CD4-positive, alpha-beta memory T cell (primary cell): ENCODE results near the gene FERMT3. TPM values are rescaled to one million over a fixed set of nuclear protein-coding genes. Genes with fewer than 3 reads are reported as not detected.

ENCODE experiments used
- CTCF ChIA-PET: fragments of 350-600 bp; sonication (Branson Sonifier 250); formaldehyde crosslinking; loops from one replicate; lab custom pipeline; 2021; ENCODE audit warnings: inconsistent platforms; ENCODE audit not compliant: partially characterized antibody; lab: Charles Lee
- POLR2A ChIA-PET: fragments of 350-600 bp; sonication (Branson Sonifier 250); formaldehyde crosslinking; loops from one replicate; lab custom pipeline; 2021; ENCODE audit not compliant: partially characterized antibody; lab: Charles Lee
- DNase-seq, 5 donors: peaks; one replicate each; pipeline versions ENCODE4 v3.0.0 to v3.0.0-alpha.2; 2020 to 2022; ENCODE audit warnings: mixed read lengths in 1 of 5
- H3K27ac ChIP-seq: one replicate; pipeline ENCODE4 v1.7.0; 2013; ENCODE audit warnings: low read depth, low read length
- H3K27me3 ChIP-seq: 2 replicates; pipeline ENCODE4 v1.7.0; 2013; ENCODE audit warnings: mild to moderate bottlenecking, low read length, moderate library complexity; ENCODE audit not compliant: insufficient read depth
- H3K36me3 ChIP-seq: 2 replicates; pipeline ENCODE4 v1.7.0; 2013; ENCODE audit warnings: mild to moderate bottlenecking, low read length, moderate library complexity; ENCODE audit not compliant: insufficient read depth
- H3K4me1 ChIP-seq: 2 replicates; pipeline ENCODE4 v1.7.0; 2013; ENCODE audit warnings: mild to moderate bottlenecking, low read length, moderate library complexity; ENCODE audit not compliant: insufficient read depth
- H3K4me3 ChIP-seq, 2 donors: one replicate each; pipeline ENCODE4 v1.7.0; 2013; ENCODE audit warnings: low read length in 2 of 2, mild to moderate bottlenecking in 1 of 2
- H3K9me3 ChIP-seq, 2 donors: one replicate each; pipeline ENCODE4 v1.7.0; 2013; ENCODE audit warnings: low read length in 2 of 2, control low read depth in 1 of 2; ENCODE audit not compliant: control insufficient read depth in 1 of 2
- H3K27ac Mint-ChIP-seq, 7 donors: one replicate each; pipeline ENCODE4 v1.8.0; 2020 to 2021; ENCODE audit warnings: mixed read lengths in 7 of 7, mild to moderate bottlenecking in 6 of 7, inconsistent platforms in 3 of 7, moderate library complexity in 3 of 7
- H3K27me3 Mint-ChIP-seq, 2 donors: one replicate each; pipeline ENCODE4 v1.8.0; 2020 to 2021; ENCODE audit warnings: mixed read lengths in 2 of 2
- H3K36me3 Mint-ChIP-seq, 2 donors: one replicate each; pipeline ENCODE4 v1.8.0; 2020 to 2021; ENCODE audit warnings: mixed read lengths in 2 of 2, inconsistent platforms in 1 of 2, mild to moderate bottlenecking in 1 of 2
- H3K4me1 Mint-ChIP-seq, 4 donors: one replicate each; pipeline ENCODE4 v1.8.0; 2020 to 2021; ENCODE audit warnings: mixed read lengths in 4 of 4, mild to moderate bottlenecking in 1 of 4
- H3K4me3 Mint-ChIP-seq, 8 donors: one replicate each; pipeline ENCODE4 v1.8.0; 2020 to 2021; ENCODE audit warnings: mixed read lengths in 8 of 8, mild to moderate bottlenecking in 7 of 8, moderate library complexity in 6 of 8, inconsistent platforms in 3 of 8
- H3K9me3 Mint-ChIP-seq, 8 donors: one replicate each; pipeline ENCODE4 v1.8.0; 2020 to 2021; ENCODE audit warnings: mixed read lengths in 8 of 8, mild to moderate bottlenecking in 5 of 8, inconsistent platforms in 3 of 8, moderate library complexity in 1 of 8
- intact Hi-C: fragments of 100-400 bp; cut with micrococcal nuclease; formaldehyde crosslinking; loops from one replicate; pipeline ENCODE4 v1.15.1; 2023
- polyA plus RNA-seq, 2 donors: library from polyadenylated mRNA; unstranded; fragments of 300-500 nt; fragmentation: Illumina TruSeq; gene quantifications; one replicate each; pipeline ENCODE4 v1.2.3, GENCODE V29; 2021
- total RNA-seq, 2 experiments: library from RNA; stranded (reverse); gene quantifications; one replicate each; pipeline ENCODE4 v1.2.3, GENCODE V29; 2021

The FERMT3 gene
- total and polyA plus RNA-seq, 4 experiments from 2014 or later, result 149 to 202 (median 175) TPM

DNA sequence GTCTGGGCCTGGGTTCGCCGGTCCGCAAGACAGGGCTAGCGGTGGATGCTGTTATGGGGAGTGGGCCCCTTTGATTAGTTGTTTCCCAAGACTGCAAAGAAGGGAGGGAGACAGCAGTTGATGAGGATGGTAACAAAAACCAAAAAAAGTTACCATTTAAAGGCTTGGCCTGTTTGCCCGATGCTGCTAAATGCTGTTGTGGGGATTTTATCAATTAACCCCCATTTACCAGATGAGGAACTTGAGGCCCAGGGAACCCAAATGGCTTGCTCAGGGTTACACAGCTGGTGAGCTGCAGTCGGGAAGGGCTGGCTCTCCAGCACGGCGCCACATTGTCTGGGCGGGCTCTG, 16.1 kb downstream of the FERMT3 start:
- CTCF ChIA-PET, result interaction anchor here (2.3 to 18.8 kb wide), 3 partner anchors 16 to 80 kb away, joined by 7 to 207 read pairs (median 45); partner anchors contain the start of genes CATSPERZ, ESRRA and FERMT3
- POLR2A ChIA-PET, result interaction anchor here (1.1 to 38.9 kb wide), 4 partner anchors 13 to 82 kb away, joined by 3 to 937 read pairs (median 110); partner anchors contain the start of genes ESRRA, FERMT3, FKBP2 and PPP1R14B
- no peak for DNase-seq
- Histone ChIP-seq H3K4me1 (peaks cover 23% of the 10 kb centered on the region), H3K27me3 (no peaks in the 10 kb centered on the region), H3K9me3 (no peaks in the 10 kb centered on the region), H3K36me3 (peaks cover 42% of the 10 kb centered on the region), H3K4me3 (no peak overlapping the region), H3K27ac (no peak overlapping the region)
- no peak overlapping the region for H3K27ac Mint-ChIP-seq
- H3K4me1 Mint-ChIP-seq, result peaks cover 10 to 28% (median 15%) of the 10 kb centered on the region in 4 donors
- H3K36me3 Mint-ChIP-seq, result peaks cover 5 to 26% of the 10 kb centered on the region in 2 donors
- no peaks in the 10 kb centered on the region for H3K27me3 Mint-ChIP-seq
- H3K4me3 Mint-ChIP-seq, result no peak overlapping the region
- no peaks in the 10 kb centered on the region for H3K9me3 Mint-ChIP-seq
- intact Hi-C loops, result no loop called here

DNA sequence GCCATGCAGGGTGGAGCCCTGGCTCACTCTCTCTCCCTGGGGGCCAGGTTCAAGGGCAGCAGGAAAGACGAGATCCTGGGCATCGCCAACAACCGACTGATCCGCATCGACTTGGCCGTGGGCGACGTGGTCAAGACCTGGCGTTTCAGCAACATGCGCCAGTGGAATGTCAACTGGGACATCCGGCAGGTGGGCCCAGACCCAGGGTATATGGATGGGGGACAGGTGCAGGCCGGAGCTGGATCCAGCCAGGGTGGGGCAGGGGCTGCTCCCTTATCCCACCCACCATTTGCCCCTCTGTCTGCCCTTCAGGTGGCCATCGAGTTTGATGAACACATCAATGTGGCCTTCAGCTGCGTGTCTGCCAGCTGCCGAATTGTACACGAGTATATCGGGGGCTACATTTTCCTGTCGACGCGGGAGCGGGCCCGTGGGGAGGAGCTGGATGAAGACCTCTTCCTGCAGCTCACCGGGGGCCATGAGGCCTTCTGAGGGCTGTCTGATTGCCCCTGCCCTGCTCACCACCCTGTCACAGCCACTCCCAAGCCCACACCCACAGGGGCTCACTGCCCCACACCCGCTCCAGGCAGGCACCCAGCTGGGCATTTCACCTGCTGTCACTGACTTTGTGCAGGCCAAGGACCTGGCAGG, 16.6 kb downstream of the FERMT3 start:
- POLR2A ChIA-PET, result interaction anchor here (0.6 to 38.9 kb wide), 8 partner anchors 14 to 522 kb away, joined by 3 to 937 read pairs (median 16); partner anchors contain the start of genes BAD, ESRRA, FERMT3 and FKBP2

DNA sequence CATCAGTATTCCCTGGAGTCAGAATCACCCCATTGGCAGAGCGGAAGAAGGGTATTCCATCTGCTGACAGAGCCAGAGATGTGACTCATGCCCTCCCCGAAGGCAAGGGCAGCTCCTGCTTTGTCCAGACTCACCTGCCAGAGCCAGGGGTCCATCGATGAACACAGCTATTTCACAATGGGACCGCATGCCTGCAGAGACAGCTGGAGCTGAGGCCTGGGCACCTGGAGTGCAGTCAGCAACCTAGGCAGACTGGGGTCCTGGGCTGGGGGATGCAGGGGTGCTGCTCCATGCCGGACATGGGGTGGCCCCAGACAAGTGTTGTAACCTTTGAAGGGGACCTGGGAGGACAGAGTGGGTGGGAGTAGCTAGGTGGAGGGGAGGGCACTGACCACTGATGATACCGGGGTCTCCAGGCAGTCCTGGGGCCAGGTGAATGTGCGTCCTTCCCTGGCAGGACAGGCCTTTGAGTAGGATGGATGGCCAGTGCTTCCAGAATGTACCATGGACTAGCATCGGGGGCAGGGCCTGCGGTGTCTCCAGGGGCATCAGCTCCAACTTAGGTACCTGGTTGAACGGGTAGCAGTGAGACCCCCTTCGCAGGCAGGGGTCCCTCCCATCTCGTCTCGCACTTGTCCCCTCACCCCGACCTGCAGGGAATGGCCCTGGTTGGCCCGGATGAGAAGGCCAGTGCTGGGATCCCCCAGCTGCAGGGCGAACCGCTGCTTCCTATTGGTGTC, 17.8 kb downstream of the FERMT3 start:
- Mint-ChIP-seq H3K4me3 (peak overlapping the region in 5 of 8 donors; percentile 21 to 90 (median 39)), H3K36me3 (peaks cover 0 to 14% of the 10 kb centered on the region in 2 donors), H3K4me1 (peaks cover 10 to 41% (median 19%) of the 10 kb centered on the region in 4 donors), H3K9me3 (no peaks in the 10 kb centered on the region), H3K27ac (peak overlapping the region in 6 of 7 donors; percentile 11 to 91 (median 47)), H3K27me3 (no peaks in the 10 kb centered on the region)
- Histone ChIP-seq H3K4me1 (peaks cover 31% of the 10 kb centered on the region), H3K36me3 (peaks cover 31% of the 10 kb centered on the region), H3K4me3 (no peak overlapping the region), H3K27me3 (no peaks in the 10 kb centered on the region), H3K27ac (no peak overlapping the region), H3K9me3 (no peaks in the 10 kb centered on the region)
- intact Hi-C loops, result no loop called here
- ChIA-PET CTCF (interaction anchor here (1.1 to 18.8 kb wide), 6 partner anchors 10 to 93 kb away, joined by 3 to 207 read pairs (median 6); partner anchors contain the start of genes CATSPERZ, ESRRA, FERMT3 and PRDX5), POLR2A (interaction anchor here (1.1 to 38.9 kb wide), 10 partner anchors 15 to 93 kb away, joined by 4 to 937 read pairs (median 16); partner anchors contain the start of genes BAD, ESRRA, FERMT3 and FKBP2)
- no peak for DNase-seq

More for the DNA sequence above, 16.6 kb downstream of the FERMT3 start:
- CTCF ChIA-PET, result interaction anchor here (1.4 to 18.8 kb wide), 4 partner anchors 9 to 80 kb away, joined by 4 to 207 read pairs (median 26); partner anchors contain the start of genes CATSPERZ, ESRRA and FERMT3
- H3K4me3 ChIP-seq, result no peak overlapping the region
- Mint-ChIP-seq H3K27me3 (no peaks in the 10 kb centered on the region), H3K4me3 (no peak overlapping the region), H3K4me1 (peaks cover 10 to 33% (median 16%) of the 10 kb centered on the region in 4 donors), H3K9me3 (no peaks in the 10 kb centered on the region), H3K27ac (no peak overlapping the region), H3K36me3 (peaks cover 5 to 25% of the 10 kb centered on the region in 2 donors)
- DNase-seq, result no peak
- H3K27me3 ChIP-seq, result no peaks in the 10 kb centered on the region
- intact Hi-C loops, result no loop called here
- peaks cover 25% of the 10 kb centered on the region for H3K4me1 ChIP-seq
- H3K27ac ChIP-seq, result no peak overlapping the region
- peaks cover 42% of the 10 kb centered on the region for H3K36me3 ChIP-seq
- no peaks in the 10 kb centered on the region for H3K9me3 ChIP-seq

DNA sequence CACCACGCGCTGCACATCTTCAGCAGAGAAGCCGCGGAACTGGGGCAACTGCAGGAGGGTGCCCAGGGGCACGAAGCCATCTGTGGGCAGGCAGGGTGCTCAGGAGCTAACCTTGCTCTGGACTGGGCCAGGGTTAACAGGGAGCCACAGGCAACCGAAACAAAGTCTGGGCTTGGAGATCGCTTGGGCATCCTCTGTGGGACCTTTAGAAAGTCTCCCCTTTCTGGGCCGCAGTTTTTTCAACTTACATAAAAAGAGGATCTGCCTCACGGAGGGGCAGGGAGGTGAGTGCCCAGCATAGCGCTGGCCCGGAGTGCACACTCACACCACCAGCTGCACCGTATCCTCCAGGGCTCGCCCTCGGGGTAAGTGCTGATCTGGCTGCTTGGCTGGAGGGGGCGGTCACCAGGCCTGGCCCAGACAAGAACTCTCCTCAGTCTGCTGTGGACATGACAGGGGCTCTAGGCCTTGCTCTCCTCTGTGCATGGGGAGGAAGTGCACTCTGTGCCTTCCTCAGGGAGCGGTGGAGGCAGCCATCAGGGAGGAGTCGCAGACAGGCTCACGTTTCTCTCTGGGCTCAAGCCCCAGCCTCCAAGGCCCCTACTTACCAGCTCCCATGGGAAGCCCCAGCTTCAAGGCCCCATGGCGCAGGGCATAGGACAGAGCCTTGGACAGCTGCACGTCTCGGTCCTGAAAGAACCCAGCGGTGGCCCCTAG, 18.5 kb downstream of the FERMT3 start:
- H3K4me1 ChIP-seq, result peaks cover 38% of the 10 kb centered on the region
- H3K36me3 ChIP-seq, result peaks cover 24% of the 10 kb centered on the region
- intact Hi-C loops, result no loop called here
- Mint-ChIP-seq H3K27ac (peak overlapping the region; percentile 52 to 93 (median 83)), H3K36me3 (peaks cover 0 to 16% of the 10 kb centered on the region in 2 donors), H3K4me1 (peaks cover 13 to 49% (median 24%) of the 10 kb centered on the region in 4 donors), H3K4me3 (peak overlapping the region; percentile 68 to 94 (median 90)), H3K9me3 (no peaks in the 10 kb centered on the region), H3K27me3 (no peaks in the 10 kb centered on the region)
- no peak for DNase-seq
- CTCF ChIA-PET, result interaction anchor here (1.1 to 18.8 kb wide), 4 partner anchors 12 to 78 kb away, joined by 3 to 207 read pairs (median 26); partner anchors contain the start of genes CATSPERZ, ESRRA and FERMT3
- no peaks in the 10 kb centered on the region for H3K27me3 ChIP-seq
- no peaks in the 10 kb centered on the region for H3K9me3 ChIP-seq
- POLR2A ChIA-PET, result interaction anchor here (1.1 to 38.9 kb wide), 10 partner anchors 14 to 92 kb away, joined by 4 to 937 read pairs (median 19); partner anchors contain the start of genes BAD, ESRRA, FERMT3 and FKBP2
- H3K27ac ChIP-seq, result peak overlapping the region; percentile 77
- peak overlapping the region in 1 of 2 donors; percentile 94 for H3K4me3 ChIP-seq

DNA sequence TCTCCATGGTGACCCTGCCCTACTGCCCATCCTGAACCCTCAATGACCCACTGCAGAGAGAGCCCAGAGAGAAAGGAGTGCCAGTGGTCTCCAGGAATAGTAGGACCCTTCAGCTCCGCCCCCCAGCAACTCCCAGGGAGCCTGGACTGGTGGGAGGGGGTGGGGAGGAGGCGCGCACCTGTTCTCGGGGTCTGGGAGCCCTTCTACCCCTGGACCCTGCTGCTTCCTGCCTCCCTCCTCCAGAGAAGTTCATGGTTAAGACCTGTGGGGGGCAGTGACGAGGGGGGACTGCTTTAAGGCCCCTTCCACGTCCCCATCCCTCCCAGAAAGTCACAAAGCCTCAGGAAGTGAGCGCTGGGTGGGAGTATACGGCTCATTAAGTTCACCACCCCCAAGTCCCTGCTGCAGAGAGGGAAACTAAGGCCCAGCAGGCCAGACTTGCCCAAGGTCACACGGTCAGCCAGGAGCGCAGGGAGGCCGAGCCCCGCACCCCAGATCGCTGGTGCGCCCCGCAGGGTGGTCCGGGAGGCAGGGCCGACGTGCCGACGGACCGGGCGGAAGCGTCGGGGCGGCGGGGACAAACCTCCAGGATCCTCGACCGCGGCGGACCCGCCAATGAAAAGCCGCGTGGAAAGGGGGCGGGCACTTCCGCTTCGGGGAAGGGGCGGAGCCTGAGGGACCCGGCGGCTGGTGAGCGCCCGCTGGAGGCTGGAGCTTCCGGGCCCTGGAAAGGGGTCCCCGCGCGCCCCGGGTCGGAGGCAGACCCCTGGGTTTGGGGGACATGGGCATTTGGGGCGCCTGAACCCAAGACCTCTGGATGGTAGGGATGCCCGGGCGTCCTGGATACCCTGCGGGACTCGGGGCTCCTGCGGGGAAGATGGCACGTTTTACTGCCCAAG, 19.3 kb downstream of the FERMT3 start, which contains the start of the genes NUDT22 and TRPT1:
Gene NUDT22 (plus strand): TSS at position 667 of the 899 bp plus-strand sequence. CDS start 379 bp downstream, outside the sequence.
Gene TRPT1 (minus strand): TSS at position 579 of the 899 bp plus-strand sequence. CDS start 326 bp downstream, at position 253.
- POLR2A ChIA-PET, result interaction anchor here (0.7 to 38.9 kb wide), 17 partner anchors 14 to 387 kb away, joined by 3 to 937 read pairs (median 11); partner anchors contain the start of genes BAD, ESRRA, FERMT3 and FKBP2
- DNase-seq, result peak; percentile 82 to 88 (median 85)
- H3K27ac Mint-ChIP-seq, result peak within 1 kb of the TSS; percentile 88 to 97 (median 93)
- no peaks in the 10 kb centered on the region for H3K9me3 ChIP-seq
- intact Hi-C loops, result loop anchor here (1.0 kb wide), 4 partner anchors 8 to 40 kb away; partner anchors contain the start of genes FKBP2, STIP1 and VEGFB
- H3K9me3 Mint-ChIP-seq, result no peaks in the 10 kb centered on the region
- no peaks in the 10 kb centered on the region for H3K27me3 ChIP-seq
- H3K4me1 ChIP-seq, result peaks cover 43% of the 10 kb centered on the region
- CTCF ChIA-PET, result interaction anchor here (1.1 to 18.8 kb wide), 10 partner anchors 11 to 77 kb away, joined by 3 to 207 read pairs (median 4); partner anchors contain the start of genes CATSPERZ, ESRRA and FERMT3
- peak within 1 kb of the TSS; percentile 86 to 94 for H3K4me3 ChIP-seq
- peaks cover 16% of the 10 kb centered on the region for H3K36me3 ChIP-seq
- H3K36me3 Mint-ChIP-seq, result peaks cover 0 to 16% of the 10 kb centered on the region in 2 donors
- H3K27me3 Mint-ChIP-seq, result no peaks in the 10 kb centered on the region
- peak within 1 kb of the TSS; percentile 89 to 94 (median 92) for H3K4me3 Mint-ChIP-seq
- H3K27ac ChIP-seq, result peak within 1 kb of the TSS; percentile 77
- peaks cover 13 to 50% (median 28%) of the 10 kb centered on the region in 4 donors for H3K4me1 Mint-ChIP-seq
